HEK293T (cell line): ENCODE data around the gene APLP2.

Source experiments
- CTCF ChIA-PET: fragments of 350-600 bp; formaldehyde crosslinking; extraction: SDS; loops from one replicate; lab custom pipeline; 2021; ENCODE audit warnings: antibody characterized with exemption, inconsistent platforms; lab: Yijun Ruan, JAX
- POLR2A ChIA-PET: fragments of 350-600 bp; formaldehyde crosslinking; extraction: SDS; loops from one replicate; lab custom pipeline; 2020; ENCODE audit warnings: antibody characterized with exemption, inconsistent platforms; lab: Yijun Ruan, JAX
- DNase-seq: peaks from one replicate; pipeline ENCODE4 v3.0.0; 2012; ENCODE audit warnings: mixed read lengths; ENCODE audit errors: extremely low spot score
- ARNT ChIP-seq: fragments of 450-650 bp; IDR thresholded peaks from 2 replicates; pipeline ENCODE4 v1.6.1; 2017; ENCODE audit warnings: mild to moderate bottlenecking
- BHLHE40 ChIP-seq: fragments of 450-650 bp; IDR thresholded peaks from 2 replicates; pipeline ENCODE4 v1.6.1; 2016; ENCODE audit warnings: mild to moderate bottlenecking, moderate library complexity, borderline replicate concordance
- CTBP1 ChIP-seq: fragments of 450-650 bp; IDR thresholded peaks from 2 replicates; pipeline ENCODE4 v1.6.1; 2016; ENCODE audit warnings: borderline replicate concordance
- ELF4 ChIP-seq: fragments of 450-650 bp; IDR thresholded peaks from 2 replicates; pipeline ENCODE4 v1.6.1; 2017; ENCODE audit warnings: antibody characterized with exemption
- FOXA1 ChIP-seq: fragments of 450-650 bp; IDR thresholded peaks from 2 replicates; pipeline ENCODE4 v1.6.1; 2016; ENCODE audit warnings: mild to moderate bottlenecking
- FOXK2 ChIP-seq: fragments of 450-650 bp; IDR thresholded peaks from 2 replicates; pipeline ENCODE4 v1.6.1; 2016; ENCODE audit warnings: mild to moderate bottlenecking
- FOXM1 ChIP-seq: fragments of 450-650 bp; IDR thresholded peaks from 2 replicates; pipeline ENCODE4 v1.6.1; 2017; ENCODE audit warnings: mild to moderate bottlenecking, borderline replicate concordance
- HDGF ChIP-seq: fragments of 450-650 bp; IDR thresholded peaks from 2 replicates; pipeline ENCODE4 v1.6.1; 2017; ENCODE audit warnings: antibody characterized with exemption, borderline replicate concordance
- L3MBTL2 ChIP-seq: fragments of 450-650 bp; conservative IDR thresholded peaks from 2 replicates; pipeline ENCODE4 v1.6.1; 2016; ENCODE audit warnings: mild to moderate bottlenecking
- LEF1 ChIP-seq: fragments of 450-650 bp; IDR thresholded peaks from 2 replicates; pipeline ENCODE4 v1.6.1; 2017; ENCODE audit warnings: mild to moderate bottlenecking, borderline replicate concordance
- NFRKB ChIP-seq: fragments of 450-650 bp; IDR thresholded peaks from 2 replicates; pipeline ENCODE4 v1.6.1; 2016; ENCODE audit warnings: mild to moderate bottlenecking, moderate library complexity
- PKNOX1 ChIP-seq: fragments of 450-650 bp; IDR thresholded peaks from 2 replicates; pipeline ENCODE4 v1.6.1; 2016
- SP1 ChIP-seq: fragments of 450-650 bp; IDR thresholded peaks from 2 replicates; pipeline ENCODE4 v1.6.1; 2017
- SUZ12 ChIP-seq: fragments of 450-650 bp; IDR thresholded peaks from 2 replicates; pipeline ENCODE4 v1.6.1; 2016; ENCODE audit warnings: mild to moderate bottlenecking
- TARDBP ChIP-seq: fragments of 450-650 bp; IDR thresholded peaks from 2 replicates; pipeline ENCODE4 v1.6.1; 2016
- ZNF384 ChIP-seq: fragments of 450-650 bp; IDR thresholded peaks from 2 replicates; pipeline ENCODE4 v1.6.1; 2016

Gene APLP2

GRCh38 chr11:130180896-130181294 lies 111.2 kb downstream of the APLP2 start:
- ChIA-PET CTCF (no interaction called here), POLR2A (no interaction called here)

DNA sequence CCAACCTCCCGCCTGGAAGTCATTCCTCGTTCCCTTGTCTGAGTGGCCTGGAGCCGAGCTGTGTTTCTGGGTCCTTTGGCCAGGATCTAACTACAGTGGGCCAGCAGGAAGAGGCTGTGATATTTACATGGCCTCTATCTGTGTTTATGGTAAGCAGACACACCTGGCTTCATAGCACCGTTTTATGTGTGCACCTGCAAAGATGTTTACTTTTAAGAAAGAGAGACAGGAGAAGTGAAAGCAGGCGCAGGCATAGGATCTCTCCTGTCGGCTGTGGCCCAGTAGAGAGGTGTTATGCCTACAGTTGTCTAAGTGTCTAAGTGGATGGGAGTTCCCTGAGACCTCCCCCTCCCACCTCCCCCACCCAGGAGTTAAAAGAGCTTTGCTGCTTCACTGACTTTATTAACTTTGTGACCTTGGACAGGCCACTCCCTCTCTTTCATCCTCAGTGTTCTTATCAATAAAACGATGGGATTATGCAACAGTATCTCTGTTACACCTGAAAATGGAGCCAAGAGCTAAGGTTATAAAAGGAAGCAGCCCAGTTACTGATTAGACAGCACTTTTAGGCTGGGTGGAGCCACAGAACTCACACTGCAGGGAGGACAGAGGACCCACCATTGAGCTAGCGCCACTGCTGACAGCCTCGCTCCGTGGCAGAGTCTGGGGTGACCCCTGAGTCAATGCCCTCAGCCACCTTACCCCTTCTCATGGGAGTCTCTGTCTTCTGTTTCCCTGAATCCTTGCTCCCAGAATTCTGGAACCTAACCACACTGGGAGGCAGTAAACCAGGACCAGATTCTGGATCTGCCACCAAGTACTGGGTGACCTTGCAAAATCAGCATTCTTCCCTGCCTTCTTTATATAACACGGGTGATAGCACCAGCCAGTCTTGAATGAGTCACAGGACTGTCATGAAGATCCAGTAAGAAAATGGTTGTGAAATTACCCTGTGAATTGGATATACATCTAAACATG lies 111.9 kb downstream of the APLP2 start:
- CTCF ChIA-PET: no interaction called here
- POLR2A ChIA-PET: no interaction called here
- no peak for DNase-seq
- no peak for TF ChIP-seq CTBP1
- TF ChIP-seq SUZ12: no peak
- no peak for TF ChIP-seq BHLHE40
- TF ChIP-seq PKNOX1: no peak
- TF ChIP-seq FOXA1: no peak
- TF ChIP-seq ZNF384: no peak
- TF ChIP-seq ARNT: no peak
- no peak for TF ChIP-seq NFRKB
- no peak for TF ChIP-seq FOXK2

More at GRCh38 chr11:130180896-130181294, 111.2 kb downstream of the APLP2 start:
- DNase-seq: no peak
- TF ChIP-seq PKNOX1 (no peak), ELF4 (no peak)

GRCh38 chr11:130183878-130184610 lies 114.3 kb downstream of the APLP2 start:
- no peak for TF ChIP-seq FOXM1
- TF ChIP-seq NFRKB: no peak
- no peak for TF ChIP-seq FOXA1
- no peak for TF ChIP-seq BHLHE40
- no peak for TF ChIP-seq LEF1
- TF ChIP-seq SP1: no peak
- no peak for TF ChIP-seq CTBP1
- TF ChIP-seq SUZ12: no peak
- TF ChIP-seq ARNT: no peak
- no peak for TF ChIP-seq PKNOX1
- no peak for TF ChIP-seq FOXK2
- no peak for TF ChIP-seq ELF4
- TF ChIP-seq L3MBTL2: no peak
- TF ChIP-seq TARDBP: no peak
- TF ChIP-seq HDGF: no peak
- TF ChIP-seq ZNF384: no peak
- ChIA-PET CTCF (interaction anchor here (0.6 kb wide), 2 partner anchors 20 to 1668 kb away, joined by 3 to 4 read pairs; no protein-coding TSS in a partner anchor), POLR2A (no interaction called here)
- DNase-seq: no peak

DNA sequence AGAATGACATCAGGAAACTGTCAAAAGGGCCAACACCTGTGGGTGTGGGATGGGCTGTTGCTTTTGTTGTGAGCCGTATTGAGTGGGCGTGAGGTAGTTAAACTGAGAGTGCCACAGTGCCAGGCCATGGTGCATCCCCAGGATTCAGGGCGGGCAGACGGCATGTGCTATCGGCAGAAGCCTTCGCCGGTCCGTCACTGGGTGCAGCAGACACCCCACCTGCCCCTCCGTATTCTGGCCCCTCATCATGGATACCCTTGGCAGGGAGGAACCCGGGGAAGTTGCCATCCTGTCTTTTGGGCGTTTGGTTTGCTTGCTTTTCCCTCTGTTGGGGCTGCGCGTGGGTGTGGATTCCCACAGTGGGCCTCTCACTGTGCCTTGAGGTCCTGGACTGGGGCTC lies 117.4 kb downstream of the APLP2 start:
- CTCF ChIA-PET: no interaction called here
- DNase-seq: no peak
- POLR2A ChIA-PET: no interaction called here
- no peak for TF ChIP-seq FOXM1
- TF ChIP-seq ZNF384: no peak
- TF ChIP-seq BHLHE40: no peak
- no peak for TF ChIP-seq L3MBTL2
- no peak for TF ChIP-seq TARDBP
- TF ChIP-seq HDGF: no peak
- TF ChIP-seq LEF1: no peak
- no peak for TF ChIP-seq NFRKB
- TF ChIP-seq ARNT: no peak
- no peak for TF ChIP-seq PKNOX1
- TF ChIP-seq FOXK2: no peak
- TF ChIP-seq SP1: no peak
- TF ChIP-seq CTBP1: no peak
- TF ChIP-seq SUZ12: no peak
- TF ChIP-seq ELF4: no peak
- no peak for TF ChIP-seq FOXA1

DNA sequence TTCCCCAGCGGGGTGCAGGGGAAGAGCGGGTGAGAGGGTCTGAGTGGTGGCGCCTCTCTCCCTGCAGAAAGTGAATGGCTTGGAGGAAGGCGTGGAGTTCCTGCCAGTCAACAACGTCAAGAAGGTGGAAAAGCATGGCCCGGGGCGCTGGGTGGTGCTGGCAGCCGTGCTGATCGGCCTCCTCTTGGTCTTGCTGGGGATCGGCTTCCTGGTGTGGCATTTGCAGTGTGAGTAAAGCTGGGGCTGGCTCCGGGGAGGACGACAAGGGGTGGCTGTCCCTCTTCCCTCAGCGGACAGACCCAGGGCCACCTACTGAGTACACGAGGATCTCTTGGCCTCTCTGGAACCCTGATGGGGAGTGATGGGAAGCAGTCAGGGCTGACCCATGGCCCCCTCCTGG lies 118.4 kb downstream of the APLP2 start:
- CTCF ChIA-PET: no interaction called here
- TF ChIP-seq CTBP1 (no peak), L3MBTL2 (no peak), ARNT (no peak), SUZ12 (no peak), PKNOX1 (no peak), LEF1 (no peak), FOXA1 (no peak), SP1 (no peak), FOXK2 (no peak), TARDBP (no peak), NFRKB (no peak), ZNF384 (no peak), ELF4 (no peak), BHLHE40 (no peak), HDGF (no peak), FOXM1 (no peak)
- POLR2A ChIA-PET: no interaction called here

More for the DNA sequence above, 118.4 kb downstream of the APLP2 start:
- no peak for DNase-seq
